Prostate gland (tissue), 2 donors: ENCODE data around the gene C3. TPM values are rescaled to one million over a fixed set of nuclear protein-coding genes. Genes with fewer than 3 reads are reported as not detected.

Experiments used
- DNase-seq: peaks from one replicate; pipeline ENCODE4 v3.0.0-alpha.2; 2019; ENCODE audit warnings: low spot score
- H3K27ac ChIP-seq, 2 donors: fragments of 200-600 bp; sonication (generic); 2 replicates each; pipeline ENCODE4 v1.5.1; 2017 to 2019
- H3K27me3 ChIP-seq: fragments of 200-600 bp; sonication (generic); replicated peaks from 2 replicates; pipeline ENCODE4 v1.5.1; 2019; ENCODE audit not compliant: insufficient read depth
- H3K36me3 ChIP-seq, 2 donors: fragments of 200-600 bp; sonication (generic); 1 replicate in 1 of 2; 2 replicates in 1 of 2; pipeline versions ENCODE4 v1.5.1 to v1.8.1; 2017 to 2019
- H3K4me1 ChIP-seq: fragments of 200-600 bp; sonication (generic); replicated peaks from 2 replicates; pipeline ENCODE4 v1.5.1; 2019
- H3K4me3 ChIP-seq, 2 donors: fragments of 200-600 bp; sonication (generic); 2 replicates each; pipeline ENCODE4 v1.5.1; 2017 to 2019
- H3K9me3 ChIP-seq: fragments of 200-600 bp; sonication (generic); 2 replicates; pipeline ENCODE4 v1.5.1; 2017
- POLR2A ChIP-seq: fragments of 450-650 bp; IDR thresholded peaks from one replicate; pipeline ENCODE4 v1.6.1; 2016; ENCODE audit warnings: antibody characterized with exemption, mild to moderate bottlenecking
- POLR2AphosphoS5 ChIP-seq: sonication (generic); formaldehyde crosslinking; IDR thresholded peaks from one replicate; pipeline ENCODE4 v1.6.1; 2017; ENCODE audit warnings: antibody characterized with exemption
- WGBS: methylation state at CpG from one replicate; pipeline ENCODE4 v1.1.5; 2018; 5-methylcytosine and 5-hydroxymethylcytosine counted together
- intact Hi-C: fragments of 100-400 bp; cut with DNase I; formaldehyde crosslinking; loops from one replicate; pipeline ENCODE4 v1.14.2; 2022
- total RNA-seq, 2 donors: library from RNA; depleted of rRNA; stranded (reverse); fragments of >200 nt; gene quantifications; one replicate each; pipeline ENCODE4 v1.1.0, GENCODE V29; 2016
- TF ChIP-seq, protein P1 (sequence below), 4 experiments: fragments of 200-600 bp in 2 of 4; fragments of 450-650 bp in 2 of 4; sonication (generic) in 2 of 4; IDR thresholded peaks; 1 replicate in 3 of 4; 2 replicates in 1 of 4; pipeline ENCODE4 v1.5.1; 2016 to 2019; ENCODE audit warnings: antibody characterized with exemption in 4 of 4, mild to moderate bottlenecking in 2 of 4, moderate library complexity in 2 of 4

The C3 gene
- total RNA-seq, 2 donors from 2014 or later, result 95.1 to 165 TPM

DNA sequence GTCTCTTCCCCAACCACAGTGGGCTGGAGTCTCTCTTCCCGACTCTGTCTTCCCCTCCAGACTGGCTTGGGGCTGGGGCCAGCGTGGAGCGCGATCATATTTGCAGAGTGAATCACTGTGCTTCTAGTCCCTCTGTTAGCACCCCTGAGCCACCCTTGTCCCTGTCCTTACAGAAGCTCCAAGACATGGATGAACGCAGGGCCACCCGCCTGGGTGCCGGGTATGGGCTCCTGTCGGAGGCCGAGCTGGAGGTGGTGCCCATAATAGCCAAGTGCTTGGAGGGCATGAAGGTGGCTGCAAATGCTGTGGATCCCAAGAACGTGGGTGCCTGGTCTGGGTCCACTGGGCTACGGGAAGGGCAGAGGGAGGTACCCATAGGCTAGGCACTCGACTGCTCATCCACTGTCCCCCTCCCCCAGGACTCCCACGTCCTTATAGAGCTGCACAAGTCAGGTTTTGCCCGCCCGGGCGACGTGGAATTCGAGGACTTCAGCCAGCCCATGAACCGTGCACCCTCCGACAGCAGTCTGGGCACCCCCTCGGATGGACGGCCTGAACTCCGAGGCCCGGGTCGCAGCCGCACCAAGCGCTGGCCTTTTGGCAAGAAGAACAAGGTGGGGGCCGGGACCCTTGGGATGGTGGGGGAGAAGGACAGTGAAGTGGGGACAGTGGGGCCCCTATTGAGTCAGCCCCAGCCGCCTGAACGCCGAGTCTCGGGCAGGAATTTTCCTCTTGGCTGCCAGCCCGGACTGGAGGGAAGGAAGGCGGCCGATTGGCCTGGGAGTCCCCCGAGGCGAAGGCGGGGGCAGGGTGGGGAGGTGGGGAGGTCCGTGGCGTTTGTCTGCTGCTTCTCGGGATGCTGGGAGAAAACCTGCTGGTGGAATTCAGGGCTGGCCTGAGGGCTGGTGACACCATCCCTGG lies 24.2 kb upstream of the C3 start:
- no peak for TF ChIP-seq POLR2A
- peak; percentile 85 for TF ChIP-seq POLR2AphosphoS5
- TF ChIP-seq, protein P1, sequence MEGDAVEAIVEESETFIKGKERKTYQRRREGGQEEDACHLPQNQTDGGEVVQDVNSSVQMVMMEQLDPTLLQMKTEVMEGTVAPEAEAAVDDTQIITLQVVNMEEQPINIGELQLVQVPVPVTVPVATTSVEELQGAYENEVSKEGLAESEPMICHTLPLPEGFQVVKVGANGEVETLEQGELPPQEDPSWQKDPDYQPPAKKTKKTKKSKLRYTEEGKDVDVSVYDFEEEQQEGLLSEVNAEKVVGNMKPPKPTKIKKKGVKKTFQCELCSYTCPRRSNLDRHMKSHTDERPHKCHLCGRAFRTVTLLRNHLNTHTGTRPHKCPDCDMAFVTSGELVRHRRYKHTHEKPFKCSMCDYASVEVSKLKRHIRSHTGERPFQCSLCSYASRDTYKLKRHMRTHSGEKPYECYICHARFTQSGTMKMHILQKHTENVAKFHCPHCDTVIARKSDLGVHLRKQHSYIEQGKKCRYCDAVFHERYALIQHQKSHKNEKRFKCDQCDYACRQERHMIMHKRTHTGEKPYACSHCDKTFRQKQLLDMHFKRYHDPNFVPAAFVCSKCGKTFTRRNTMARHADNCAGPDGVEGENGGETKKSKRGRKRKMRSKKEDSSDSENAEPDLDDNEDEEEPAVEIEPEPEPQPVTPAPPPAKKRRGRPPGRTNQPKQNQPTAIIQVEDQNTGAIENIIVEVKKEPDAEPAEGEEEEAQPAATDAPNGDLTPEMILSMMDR (IDR thresholded peaks at IDR 0.05), result peak in 1 of 4 experiments; percentile 3
- DNase-seq, result peak; percentile 82
- WGBS, result 17% methylated on average over 40 of the region's 41 CpGs
- intact Hi-C loops, result no loop called here
- H3K9me3 ChIP-seq, result no peaks in the 10 kb centered on the region
- peaks cover 0 to 12% of the 10 kb centered on the region in 2 donors for H3K36me3 ChIP-seq
- H3K4me1 ChIP-seq, result peaks cover 13% of the 10 kb centered on the region
- H3K27me3 ChIP-seq, result no peaks in the 10 kb centered on the region
- H3K27ac ChIP-seq, result peak overlapping the region; percentile 79 to 81
- H3K4me3 ChIP-seq, result no peak overlapping the region

DNA sequence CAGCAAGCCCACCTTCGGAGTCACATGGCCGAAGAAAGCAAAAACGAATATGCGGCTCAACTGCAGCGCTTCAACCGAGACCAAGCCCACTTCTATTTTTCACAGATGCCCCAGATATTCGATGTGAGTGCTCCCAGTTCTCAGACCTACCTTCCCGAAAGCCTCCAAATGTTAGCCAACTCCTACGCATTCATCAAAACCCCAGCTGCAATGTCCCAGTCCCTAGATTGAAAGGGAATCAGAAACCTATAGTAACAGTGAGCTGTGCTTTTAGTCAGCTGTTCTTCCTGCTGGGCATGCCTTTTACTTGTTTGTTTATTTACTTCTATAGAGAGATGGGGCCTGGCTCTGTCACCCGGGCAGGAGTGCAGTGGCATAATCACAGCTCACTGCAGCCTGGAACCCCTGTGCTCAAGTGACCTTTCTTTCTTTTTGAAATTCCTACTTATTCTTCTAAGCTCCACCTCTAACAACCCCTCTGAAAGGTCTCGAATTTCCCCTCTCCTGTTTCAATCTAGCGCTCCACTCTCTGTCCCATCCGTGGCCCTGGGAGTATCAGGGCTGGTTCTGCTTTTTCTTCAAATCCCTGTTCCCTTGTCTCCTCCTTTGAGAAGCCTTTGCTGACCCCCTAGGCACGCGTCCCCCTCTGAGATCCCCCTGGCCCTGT lies 23.4 kb upstream of the C3 start:
- H3K9me3 ChIP-seq, result no peaks in the 10 kb centered on the region
- intact Hi-C loops, result no loop called here
- no peak for DNase-seq
- H3K36me3 ChIP-seq, result peaks cover 0 to 12% of the 10 kb centered on the region in 2 donors
- H3K27ac ChIP-seq, result peak overlapping the region; percentile 79 to 81
- H3K4me3 ChIP-seq, result no peak overlapping the region
- H3K4me1 ChIP-seq, result peaks cover 15% of the 10 kb centered on the region
- WGBS, result 78% methylated on average over 15 of the region's 15 CpGs
- no peaks in the 10 kb centered on the region for H3K27me3 ChIP-seq
- TF ChIP-seq POLR2A (no peak), POLR2AphosphoS5 (no peak)
- TF ChIP-seq, protein P1 (IDR thresholded peaks at IDR 0.05), result no peak

DNA sequence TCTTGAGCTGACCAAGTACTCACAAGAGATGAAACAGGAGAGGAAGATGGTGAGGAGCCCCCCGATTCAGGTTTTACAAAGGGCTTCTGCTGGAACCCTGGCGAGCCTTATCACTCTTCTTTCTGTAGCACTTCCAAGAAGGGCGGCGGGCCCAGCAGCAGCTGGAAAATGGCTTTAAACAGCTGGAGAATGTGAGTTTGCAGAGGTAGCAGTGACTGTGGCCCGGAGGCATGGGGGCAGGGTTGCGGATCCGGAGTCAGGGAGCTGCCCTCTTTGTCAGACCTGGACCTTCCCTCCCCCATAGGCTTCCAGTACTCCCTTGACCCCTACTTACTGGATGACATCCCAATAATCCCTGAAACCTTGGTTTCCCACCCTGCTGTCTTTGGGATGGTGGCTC lies 22.6 kb upstream of the C3 start:
- peaks cover 0 to 12% of the 10 kb centered on the region in 2 donors for H3K36me3 ChIP-seq
- intact Hi-C loops, result no loop called here
- no peak overlapping the region for H3K4me3 ChIP-seq
- H3K27me3 ChIP-seq, result no peaks in the 10 kb centered on the region
- peaks cover 19% of the 10 kb centered on the region for H3K4me1 ChIP-seq
- DNase-seq, result no peak
- H3K9me3 ChIP-seq, result no peaks in the 10 kb centered on the region
- H3K27ac ChIP-seq, result peak overlapping the region in 1 of 2 donors; percentile 81
- TF ChIP-seq, protein P1 (IDR thresholded peaks at IDR 0.05), result no peak
- TF ChIP-seq POLR2A (no peak), POLR2AphosphoS5 (no peak)
- WGBS, result 83% methylated on average over 7 of the region's 7 CpGs

DNA sequence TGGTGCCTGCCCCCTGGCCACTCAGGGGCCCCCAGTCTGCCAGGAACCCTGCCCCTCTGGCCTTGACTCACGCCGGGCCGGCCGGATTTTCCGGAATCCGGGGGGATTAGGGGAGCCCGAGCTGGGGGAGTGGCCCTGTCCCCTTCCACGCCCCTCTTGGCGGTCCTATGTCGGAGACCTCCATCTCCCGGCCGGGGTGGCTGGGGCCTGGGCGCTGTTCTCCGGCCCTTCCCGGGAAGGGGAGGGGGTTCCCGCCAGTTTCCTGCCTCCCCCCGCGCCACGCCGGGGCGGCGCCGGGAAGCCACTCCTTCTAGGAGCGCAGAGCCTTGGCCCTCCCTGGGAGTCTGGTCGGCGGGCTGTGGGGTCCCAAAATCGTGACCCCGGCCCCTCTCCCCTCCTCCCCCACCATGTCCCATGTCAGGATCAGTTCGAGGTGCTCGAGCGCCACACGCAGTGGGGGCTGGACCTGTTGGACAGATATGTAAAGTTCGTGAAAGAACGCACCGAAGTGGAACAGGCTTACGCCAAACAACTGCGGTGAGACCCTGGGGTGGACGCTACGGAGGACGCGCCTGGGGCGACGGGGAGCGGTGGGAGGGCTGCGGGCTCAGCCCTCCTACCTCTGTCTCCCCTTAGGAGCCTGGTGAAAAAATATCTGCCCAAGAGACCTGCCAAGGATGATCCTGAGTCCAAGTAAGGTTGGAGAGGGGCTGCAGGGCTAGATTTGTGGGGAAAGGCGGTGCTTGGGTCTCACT lies 20.3 kb upstream of the C3 start:
- Histone ChIP-seq H3K4me1 (peaks cover 24% of the 10 kb centered on the region), H3K36me3 (no peaks in the 10 kb centered on the region), H3K27me3 (no peaks in the 10 kb centered on the region), H3K9me3 (no peaks in the 10 kb centered on the region), H3K27ac (peak overlapping the region; percentile 91 to 93), H3K4me3 (peak overlapping the region; percentile 69 to 80)
- DNase-seq, result peak; percentile 54
- TF ChIP-seq POLR2A (peak; percentile 78), POLR2AphosphoS5 (peak; percentile 83)
- TF ChIP-seq, protein P1 (IDR thresholded peaks at IDR 0.05), result no peak
- intact Hi-C loops, result no loop called here
- WGBS, result 2% methylated on average over 42 of the region's 46 CpGs
